OCI-LY7 (cell line): ENCODE measurements around the gene G2E3. TPM values are rescaled to one million over a fixed set of nuclear protein-coding genes. Genes with fewer than 3 reads are reported as not detected.

ENCODE experiments used
- BruUV-seq: library from RNA; stranded (reverse); fragments of 400-500 nt; replicated peaks from 2 replicates; lab custom pipeline; 2021; lab: Mats Ljungman, UMichigan
- CTCF ChIA-PET: fragments of 300-600 bp; sonication (Branson Sonifier 250); formaldehyde crosslinking; loops from one replicate; lab custom pipeline; 2022; ENCODE audit warnings: antibody characterized with exemption; ENCODE audit not compliant: unreplicated experiment; lab: Charles Lee
- POLR2A ChIA-PET: fragments of 300-600 bp; sonication (Branson Sonifier 250); formaldehyde crosslinking; loops from one replicate; lab custom pipeline; 2022; ENCODE audit warnings: antibody characterized with exemption; lab: Charles Lee
- DNase-seq: peaks from one replicate; pipeline ENCODE4 v3.0.0-alpha.2; 2015; ENCODE audit warnings: low spot score
- H2AFZ ChIP-seq: fragments of 200-600 bp; sonication (generic), shearing (Covaris generic); 2 replicates; pipeline ENCODE4 v1.6.1; 2014; ENCODE audit warnings: mild to moderate bottlenecking, antibody characterized with exemption, low read length, moderate library complexity
- H3K27ac ChIP-seq: fragments of 200-600 bp; sonication (generic); 2 replicates; pipeline ENCODE4 v1.5.1; 2014; ENCODE audit warnings: mixed run types, low read depth, mild to moderate bottlenecking, moderate library complexity, low read length, inconsistent platforms; ENCODE audit not compliant: poor library complexity, severe bottlenecking
- H3K36me3 ChIP-seq: fragments of 200-600 bp; sonication (generic); 2 replicates; pipeline ENCODE4 v1.6.1; 2014; ENCODE audit warnings: mild to moderate bottlenecking, antibody characterized with exemption, low read length, moderate library complexity, mixed read lengths; ENCODE audit not compliant: insufficient read depth
- H3K4me1 ChIP-seq: fragments of 200-600 bp; sonication (generic); 2 replicates; pipeline ENCODE4 v1.5.1; 2014; ENCODE audit warnings: mild to moderate bottlenecking, low read length; ENCODE audit not compliant: insufficient read depth, poor library complexity, severe bottlenecking
- H3K4me2 ChIP-seq: fragments of 200-600 bp; sonication (generic); 2 replicates; pipeline ENCODE4 v1.6.1; 2014; ENCODE audit warnings: mild to moderate bottlenecking, low read length
- H3K4me3 ChIP-seq: fragments of 200-600 bp; sonication (generic); 2 replicates; pipeline ENCODE4 v1.5.1; 2014; ENCODE audit warnings: mild to moderate bottlenecking, low read depth, low read length; ENCODE audit not compliant: poor library complexity, severe bottlenecking
- H3K79me2 ChIP-seq: fragments of 200-600 bp; sonication (generic); 2 replicates; pipeline ENCODE4 v1.6.1; 2016; ENCODE audit warnings: low read depth, mild to moderate bottlenecking, low read length, moderate library complexity, mixed read lengths; ENCODE audit not compliant: insufficient read depth
- H3K9me2 ChIP-seq: fragments of 200-600 bp; sonication (generic); 2 replicates; pipeline ENCODE4 v1.6.1; 2016; ENCODE audit warnings: mild to moderate bottlenecking, low read length, mixed read lengths; ENCODE audit not compliant: insufficient read depth
- H3K9me3 ChIP-seq: fragments of 200-600 bp; sonication (generic); 2 replicates; pipeline ENCODE4 v1.6.1; 2014; ENCODE audit warnings: mild to moderate bottlenecking, mixed run types, low read length, mixed read lengths
- H4K20me1 ChIP-seq: fragments of 200-600 bp; sonication (generic); 2 replicates; pipeline ENCODE4 v1.6.1; 2014; ENCODE audit warnings: mild to moderate bottlenecking, antibody characterized with exemption, low read length, moderate library complexity, mixed read lengths; ENCODE audit not compliant: insufficient read depth
- CTCF ChIP-seq: fragments of 200-600 bp; sonication (generic); conservative IDR thresholded peaks from 2 replicates; pipeline ENCODE4 v1.5.1; 2014; ENCODE audit warnings: mild to moderate bottlenecking, antibody characterized with exemption, low read length, moderate library complexity, mixed read lengths
- EZH2phosphoT487 ChIP-seq: fragments of 200-600 bp; sonication (generic); IDR thresholded peaks from 2 replicates; pipeline ENCODE4 v1.6.1; 2018; ENCODE audit warnings: low read depth, borderline replicate concordance, mild to moderate bottlenecking, mixed run types, antibody characterized with exemption, low read length, moderate library complexity, mixed read lengths
- intact Hi-C: fragments of 100-400 bp; cut with micrococcal nuclease; formaldehyde crosslinking; loops from one replicate; pipeline ENCODE4 v1.10.0; 2022; ENCODE audit not compliant: unreplicated experiment
- total RNA-seq, 2 experiments: library from RNA; depleted of rRNA in 1 of 2; stranded (reverse); fragments of >200 nt in 1 of 2; shearing (Covaris generic) in 1 of 2; gene quantifications; 2 replicates each; pipeline ENCODE4 v1.2.3, GENCODE V29; 2014 to 2022

The G2E3 gene
- total RNA-seq, 2 experiments from 2014 or later = 22.3 to 43.9 TPM

- Histone ChIP-seq H3K36me3 (peaks cover 91% of the 10 kb centered on the region), H3K9me3 (no peaks in the 10 kb centered on the region; the same call in 1 of the 2 replicates), H3K9me2 (no peaks in the 10 kb centered on the region), H3K4me3 (no peak overlapping the region), H3K79me2 (peaks cover 4% of the 10 kb centered on the region; the same call in 1 of the 2 replicates), H3K4me2 (no peak overlapping the region), H3K27ac (no peak overlapping the region), H2AFZ (no peak overlapping the region), H3K4me1 (no peaks in the 10 kb centered on the region), H4K20me1 (no peaks in the 10 kb centered on the region)
- CTCF ChIA-PET = no interaction called here
- DNase-seq = no peak
- no peak for TF ChIP-seq EZH2phosphoT487
- TF ChIP-seq CTCF = no peak
- POLR2A ChIA-PET = interaction anchor here (0.7 kb wide), 1 partner anchor 10 kb away, joined by 3 read pairs; no protein-coding TSS in a partner anchor
- intact Hi-C loops = no loop called here
- no TSS peak for BruUV-seq
Measured at GRCh38 chr14:30648471-30648870, 89.5 kb downstream of the G2E3 start.

- no peak overlapping the region for H3K4me3 ChIP-seq
- peaks cover 92% of the 10 kb centered on the region for H3K36me3 ChIP-seq
- CTCF ChIA-PET = interaction anchor here (0.5 kb wide), 1 partner anchor 402 kb away, joined by 3 read pairs; no protein-coding TSS in a partner anchor
- H3K27ac ChIP-seq = no peak overlapping the region
- no peak overlapping the region for H2AFZ ChIP-seq
- TF ChIP-seq CTCF (no peak), EZH2phosphoT487 (no peak)
- no peak overlapping the region for H3K4me2 ChIP-seq
- H4K20me1 ChIP-seq = no peaks in the 10 kb centered on the region
- intact Hi-C loops = loop anchor here (10.0 kb wide), 3 partner anchors 253 to 703 kb away; no protein-coding TSS in a partner anchor
- 0 out of 2 replicates have a peak, but pooled peaks cover 3% of the 10 kb centered on the region for H3K79me2 ChIP-seq
- no peaks in the 10 kb centered on the region for H3K9me2 ChIP-seq
- POLR2A ChIA-PET = no interaction called here
- DNase-seq = no peak
- H3K9me3 ChIP-seq = no peaks in the 10 kb centered on the region
- no peaks in the 10 kb centered on the region for H3K4me1 ChIP-seq
- no TSS peak for BruUV-seq
Measured at GRCh38 chr14:30651937-30652336, 93.0 kb downstream of the G2E3 start.

GRCh38 chr14:30655124-30655523, 96.2 kb downstream of the G2E3 start:
- H3K4me2 ChIP-seq = no peak overlapping the region
- H3K36me3 ChIP-seq = peaks cover 96% of the 10 kb centered on the region
- DNase-seq = no peak
- H3K4me3 ChIP-seq = no peak overlapping the region
- H3K9me2 ChIP-seq = no peaks in the 10 kb centered on the region
- no TSS peak for BruUV-seq
- H3K27ac ChIP-seq = no peak overlapping the region
- H2AFZ ChIP-seq = no peak overlapping the region
- no peaks in the 10 kb centered on the region for H3K9me3 ChIP-seq
- CTCF ChIA-PET = no interaction called here
- no peaks in the 10 kb centered on the region for H4K20me1 ChIP-seq
- intact Hi-C loops = loop anchor here (10.0 kb wide), 3 partner anchors 250 to 700 kb away; no protein-coding TSS in a partner anchor
- POLR2A ChIA-PET = interaction anchor here (0.7 kb wide), 1 partner anchor 224 kb away, joined by 3 read pairs; no protein-coding TSS in a partner anchor
- H3K79me2 ChIP-seq = no peaks in the 10 kb centered on the region; the same call in 1 of the 2 replicates
- H3K4me1 ChIP-seq = no peaks in the 10 kb centered on the region
- TF ChIP-seq CTCF (no peak), EZH2phosphoT487 (no peak)
